Measurements from ENCODE around the gene NMNAT2. TPM values are rescaled to one million over a fixed set of nuclear protein-coding genes. Genes with fewer than 3 reads are reported as not detected.
A peak's percentile ranks its signal among the peaks of the same experiment; 100 is the strongest.

NMNAT2 gene
- total and polyA plus RNA-seq, 4 donors: 0.10 to 1.1 (median 0.94) TPM

DNA sequence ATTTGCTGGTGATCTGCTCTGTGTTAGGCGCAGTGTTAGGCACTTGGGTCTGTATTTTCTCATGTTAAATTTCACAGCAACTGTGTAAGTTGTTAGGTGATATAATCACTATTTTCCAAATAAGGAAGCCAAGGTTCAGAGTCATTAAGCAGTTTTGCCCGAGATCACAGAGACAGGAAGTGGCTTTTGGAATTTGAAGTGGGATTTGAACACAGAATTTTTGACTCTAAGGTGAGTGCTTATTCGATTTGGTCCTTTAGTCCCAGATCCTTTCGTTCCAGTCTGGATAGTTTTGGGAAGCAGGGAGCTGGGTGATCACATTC, 114.9 kb downstream of the NMNAT2 start:
- Histone ChIP-seq H3K4me3 (no peak overlapping the region), H3K9me3 (ENCODE audit: control insufficient read depth in 4 of 4, insufficient read depth in 3 of 4, low read length in 3 of 4) (no peaks in the 10 kb centered on the region), H3K27ac (ENCODE audit: low read depth in 1 of 2, low read length in 1 of 2) (peak overlapping the region in 1 of 2 donors; percentile 49), H3K27me3 (ENCODE audit: control insufficient read depth in 3 of 3, insufficient read depth in 3 of 3, low read length in 2 of 3) (no peaks in the 10 kb centered on the region), H3K36me3 (ENCODE audit: control insufficient read depth in 4 of 4, insufficient read depth in 4 of 4, low read length in 4 of 4) (no peaks in the 10 kb centered on the region), H3K4me1 (ENCODE audit: control insufficient read depth in 5 of 5, insufficient read depth in 5 of 5, low read length in 5 of 5) (peaks cover 0 to 25% (median 2%) of the 10 kb centered on the region in 5 donors), H3K9ac (ENCODE audit: insufficient read depth in 1 of 2, low read length in 2 of 2) (no peak overlapping the region)
- DNase-seq: no peak
- TF ChIP-seq, protein P1, sequence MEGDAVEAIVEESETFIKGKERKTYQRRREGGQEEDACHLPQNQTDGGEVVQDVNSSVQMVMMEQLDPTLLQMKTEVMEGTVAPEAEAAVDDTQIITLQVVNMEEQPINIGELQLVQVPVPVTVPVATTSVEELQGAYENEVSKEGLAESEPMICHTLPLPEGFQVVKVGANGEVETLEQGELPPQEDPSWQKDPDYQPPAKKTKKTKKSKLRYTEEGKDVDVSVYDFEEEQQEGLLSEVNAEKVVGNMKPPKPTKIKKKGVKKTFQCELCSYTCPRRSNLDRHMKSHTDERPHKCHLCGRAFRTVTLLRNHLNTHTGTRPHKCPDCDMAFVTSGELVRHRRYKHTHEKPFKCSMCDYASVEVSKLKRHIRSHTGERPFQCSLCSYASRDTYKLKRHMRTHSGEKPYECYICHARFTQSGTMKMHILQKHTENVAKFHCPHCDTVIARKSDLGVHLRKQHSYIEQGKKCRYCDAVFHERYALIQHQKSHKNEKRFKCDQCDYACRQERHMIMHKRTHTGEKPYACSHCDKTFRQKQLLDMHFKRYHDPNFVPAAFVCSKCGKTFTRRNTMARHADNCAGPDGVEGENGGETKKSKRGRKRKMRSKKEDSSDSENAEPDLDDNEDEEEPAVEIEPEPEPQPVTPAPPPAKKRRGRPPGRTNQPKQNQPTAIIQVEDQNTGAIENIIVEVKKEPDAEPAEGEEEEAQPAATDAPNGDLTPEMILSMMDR (IDR thresholded peaks at IDR 0.05; ENCODE audit: control extremely low read depth, extremely low read depth): no peak
- WGBS, 2 donors: 60 to 65% methylated on average over 4 of the region's 4 CpGs
- ATAC-seq (ENCODE audit: insufficient read depth, low FRiP score): no peak

GRCh38 chr1:183302452-183303322, 115.5 kb downstream of the NMNAT2 start:
- H3K27ac ChIP-seq (ENCODE audit: low read depth in 1 of 2, low read length in 1 of 2): peak overlapping the region in 1 of 2 donors; percentile 49
- ATAC-seq (ENCODE audit: insufficient read depth, low FRiP score): no peak

DNA sequence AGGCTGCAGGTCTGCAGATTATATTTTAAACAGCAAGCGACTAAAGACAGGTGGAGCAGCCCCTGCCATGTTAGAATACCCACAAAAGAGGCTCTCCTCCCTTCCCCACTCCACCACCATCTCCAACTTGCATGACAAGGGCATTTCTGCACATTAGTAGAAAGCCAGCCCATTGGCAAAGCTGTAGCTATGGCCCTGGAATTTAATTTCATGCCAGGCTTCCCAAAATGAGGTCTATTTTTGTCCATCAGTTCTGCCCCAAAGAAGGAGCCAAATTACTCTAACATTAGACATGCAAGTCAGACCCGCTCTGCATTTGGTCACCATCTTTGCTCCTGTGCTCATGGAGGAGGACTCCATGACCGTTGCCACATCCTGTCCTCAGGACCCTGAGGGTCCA, 116.9 kb downstream of the NMNAT2 start:
- H3K4me3 ChIP-seq: no peak overlapping the region
- H3K27ac ChIP-seq (ENCODE audit: low read depth in 1 of 2, low read length in 1 of 2): peak overlapping the region in 1 of 2 donors; percentile 38
- H3K9me3 ChIP-seq (ENCODE audit: control insufficient read depth in 4 of 4, insufficient read depth in 3 of 4, low read length in 3 of 4): no peaks in the 10 kb centered on the region
- H3K36me3 ChIP-seq (ENCODE audit: control insufficient read depth in 4 of 4, insufficient read depth in 4 of 4, low read length in 4 of 4): no peaks in the 10 kb centered on the region
- no peaks in the 10 kb centered on the region for H3K27me3 ChIP-seq (ENCODE audit: control insufficient read depth in 3 of 3, insufficient read depth in 3 of 3, low read length in 2 of 3)
- peaks cover 0 to 18% (median 0%) of the 10 kb centered on the region in 5 donors for H3K4me1 ChIP-seq (ENCODE audit: control insufficient read depth in 5 of 5, insufficient read depth in 5 of 5, low read length in 5 of 5)
- WGBS, 2 donors: 55 to 78% methylated on average over 3 of the region's 3 CpGs
- ATAC-seq (ENCODE audit: insufficient read depth, low FRiP score): no peak
- H3K9ac ChIP-seq (ENCODE audit: insufficient read depth in 1 of 2, low read length in 2 of 2): no peak overlapping the region
- TF ChIP-seq, protein P1 (IDR thresholded peaks at IDR 0.05; ENCODE audit: control extremely low read depth, extremely low read depth): no peak
- DNase-seq: no peak

More at GRCh38 chr1:183302452-183303322, 115.5 kb downstream of the NMNAT2 start:
- no peak overlapping the region for H3K9ac ChIP-seq (ENCODE audit: insufficient read depth in 1 of 2, low read length in 2 of 2)
- DNase-seq: no peak
- H3K36me3 ChIP-seq (ENCODE audit: control insufficient read depth in 4 of 4, insufficient read depth in 4 of 4, low read length in 4 of 4): no peaks in the 10 kb centered on the region
- no peaks in the 10 kb centered on the region for H3K9me3 ChIP-seq (ENCODE audit: control insufficient read depth in 4 of 4, insufficient read depth in 3 of 4, low read length in 3 of 4)
- peaks cover 0 to 25% (median 2%) of the 10 kb centered on the region in 5 donors for H3K4me1 ChIP-seq (ENCODE audit: control insufficient read depth in 5 of 5, insufficient read depth in 5 of 5, low read length in 5 of 5)
- 91 to 99% methylated on average over 5 of the region's 5 CpGs for WGBS, 2 donors
- TF ChIP-seq, protein P1 (IDR thresholded peaks at IDR 0.05; ENCODE audit: control extremely low read depth, extremely low read depth): no peak
- no peak overlapping the region for H3K4me3 ChIP-seq
- H3K27me3 ChIP-seq (ENCODE audit: control insufficient read depth in 3 of 3, insufficient read depth in 3 of 3, low read length in 2 of 3): no peaks in the 10 kb centered on the region

Data from lung (tissue), 12 donors.